ENCODE results near the gene HLA-DRA.
"Not testable (repeated sequence)": the region's sequence is repeated elsewhere in the genome, so short reads cannot be mapped to it uniquely, and the experiment has no call there.

The HLA-DRA gene

GRCh38 chr6:32460528-32460927 is 20.8 kb downstream of the HLA-DRA start:
- no peak overlapping the region for H3K27ac ChIP-seq
- TF ChIP-seq ZFX (IDR thresholded peaks at IDR 0.05) (no peak), CTCF (conservative IDR thresholded peaks at IDR 0.05) (no peak)

- no peak for TF ChIP-seq ZFX (IDR thresholded peaks at IDR 0.05)
- no peak for TF ChIP-seq CTCF (conservative IDR thresholded peaks at IDR 0.05)
- H3K27ac ChIP-seq: no peak overlapping the region
These were observed 21.8 kb downstream of the HLA-DRA start for GRCh38 chr6:32461493-32461892.

GRCh38 chr6:32462609-32463008 is 22.9 kb downstream of the HLA-DRA start:
- TF ChIP-seq CTCF (conservative IDR thresholded peaks at IDR 0.05): no peak
- TF ChIP-seq ZFX (IDR thresholded peaks at IDR 0.05): no peak
- no peak overlapping the region for H3K27ac ChIP-seq

GRCh38 chr6:32467743-32468503 is 28.2 kb downstream of the HLA-DRA start:
- not testable (repeated sequence) for H3K27ac ChIP-seq

- no peak overlapping the region for H3K27ac ChIP-seq
- TF ChIP-seq CTCF (conservative IDR thresholded peaks at IDR 0.05) (no peak), ZFX (IDR thresholded peaks at IDR 0.05) (no peak)
These were observed 33.2 kb downstream of the HLA-DRA start for GRCh38 chr6:32472781-32473375.

GRCh38 chr6:32473376-32474348 is 34.0 kb downstream of the HLA-DRA start:
- H3K27ac ChIP-seq: not testable (repeated sequence)

GRCh38 chr6:32475392-32476206 is 35.9 kb downstream of the HLA-DRA start:
- TF ChIP-seq CTCF (conservative IDR thresholded peaks at IDR 0.05): no peak
- TF ChIP-seq ZFX (IDR thresholded peaks at IDR 0.05): no peak
- no peak overlapping the region for H3K27ac ChIP-seq

Data from C4-2B (cell line).